Raji (cell line): ENCODE data around the gene PITRM1.

Source experiments
- POLR2A ChIP-seq: IDR thresholded peaks from 2 replicates; pipeline ENCODE4 v1.6.1; 2011; ENCODE audit warnings: low read depth, low read length, control low read depth; ENCODE audit not compliant: insufficient read depth

PITRM1 gene

DNA sequence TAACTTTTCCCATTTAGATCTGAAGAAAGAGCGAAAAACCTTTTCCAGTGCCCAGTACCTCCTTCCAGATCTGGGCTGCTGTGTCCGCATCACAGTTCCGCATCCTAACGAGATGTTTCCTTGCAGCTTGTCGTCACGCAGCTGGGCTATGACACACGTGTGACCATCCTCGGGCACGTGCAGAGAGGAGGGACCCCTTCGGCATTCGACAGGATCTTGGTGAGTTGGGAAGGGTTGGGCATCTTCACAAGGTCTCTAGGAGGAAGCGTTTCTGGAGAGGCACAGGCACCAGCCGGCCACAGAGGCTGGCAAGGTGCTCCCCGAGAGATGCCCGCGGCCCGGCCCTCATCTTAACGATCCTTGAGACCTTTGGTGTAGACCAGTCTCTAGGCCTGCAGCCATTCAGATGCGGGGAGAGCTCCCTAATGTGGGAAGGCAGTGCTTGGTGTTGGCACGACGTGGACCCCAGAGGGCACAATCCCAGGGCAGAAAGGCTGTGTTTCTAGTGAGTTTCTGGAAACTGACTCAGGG, 63.9 kb downstream of the PITRM1 start:
- no peak for TF ChIP-seq POLR2A

DNA sequence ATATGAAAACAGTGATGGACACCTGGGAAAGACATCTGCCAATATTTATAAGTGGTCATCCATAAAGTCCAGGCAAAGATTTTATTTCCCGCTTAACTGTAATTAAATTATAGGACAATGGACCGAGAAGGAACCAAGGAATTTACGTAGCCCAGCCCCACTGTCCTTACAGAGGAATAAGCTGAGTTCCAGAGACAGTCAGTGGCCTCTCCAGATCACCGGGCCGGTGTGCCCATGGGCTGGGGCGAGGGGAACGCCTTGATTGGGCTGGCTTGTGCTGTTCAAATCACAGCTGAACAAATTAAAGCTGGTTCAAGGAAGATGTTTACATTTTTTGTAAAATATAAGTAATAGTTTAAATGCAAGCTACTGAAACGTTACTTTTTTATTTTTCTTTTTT, 64.5 kb downstream of the PITRM1 start:
- TF ChIP-seq POLR2A: no peak

DNA sequence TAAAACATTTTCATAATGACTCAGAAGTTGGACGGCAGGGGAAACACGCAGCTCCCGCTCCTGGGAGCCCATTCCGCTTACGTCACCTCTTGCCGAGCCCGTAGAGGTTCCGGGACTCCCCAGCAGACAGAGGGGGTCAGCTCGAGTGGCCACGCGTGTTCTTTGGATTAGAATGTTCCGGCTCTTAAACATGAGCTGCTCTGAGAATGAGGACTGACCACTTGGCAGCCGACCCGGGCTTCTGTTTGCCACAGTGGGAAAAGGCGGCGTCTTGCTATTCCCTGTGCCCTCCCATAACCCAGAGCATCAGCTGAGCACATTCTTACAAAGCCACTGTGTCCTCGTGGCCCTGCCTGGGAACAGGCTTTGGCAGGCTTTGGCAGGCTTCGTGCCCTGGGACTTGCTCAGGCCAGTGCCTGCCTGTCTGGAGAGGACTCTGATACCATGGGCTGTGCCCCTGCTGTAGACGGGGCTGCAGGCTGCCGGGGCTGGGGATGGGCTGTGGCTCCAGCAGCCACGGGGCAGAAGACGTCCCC, 65.1 kb downstream of the PITRM1 start:
- no peak for TF ChIP-seq POLR2A

DNA sequence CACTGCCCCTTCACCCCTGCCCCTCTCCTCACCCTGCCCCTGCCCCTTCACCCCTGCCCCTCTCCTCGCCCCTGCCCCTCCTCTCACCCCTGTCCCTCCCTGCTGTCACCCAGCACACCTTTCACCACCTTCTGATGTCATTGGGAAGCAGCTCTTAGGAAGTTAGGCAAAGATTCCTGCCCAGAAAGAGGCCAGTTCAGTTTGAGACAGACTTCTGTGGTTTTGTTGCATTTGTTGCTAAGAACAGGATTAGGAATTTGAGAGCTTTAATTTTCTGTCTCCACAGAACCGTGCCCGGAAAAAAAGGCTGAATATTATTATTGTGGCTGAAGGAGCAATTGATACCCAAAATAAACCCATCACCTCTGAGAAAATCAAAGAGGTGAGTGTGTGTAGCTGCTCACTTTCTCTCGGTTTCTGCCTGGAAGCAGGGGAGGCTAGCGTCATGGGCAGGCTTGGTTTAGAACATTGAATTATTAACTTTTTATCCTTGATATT, 65.6 kb downstream of the PITRM1 start:
- TF ChIP-seq POLR2A: no peak

DNA sequence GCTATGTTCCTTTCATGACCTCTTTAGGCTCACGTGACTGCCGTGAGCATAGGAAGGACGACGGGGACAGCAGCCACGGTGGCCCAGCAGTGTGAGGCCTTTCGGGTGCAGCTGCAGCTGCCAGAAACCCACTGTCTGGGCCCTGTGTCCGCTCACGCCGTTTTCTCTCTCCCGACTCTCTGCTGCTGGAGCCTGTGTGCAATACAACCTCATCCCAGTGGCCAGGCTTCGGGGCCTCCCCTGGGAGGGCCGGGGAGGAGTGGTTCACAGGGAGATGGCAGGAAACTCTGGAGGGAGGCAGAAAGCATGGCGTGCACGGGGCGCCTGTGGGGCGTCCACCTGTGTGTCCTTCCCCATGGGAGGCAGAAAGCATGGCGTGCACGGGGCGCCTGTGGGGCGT, 66.7 kb downstream of the PITRM1 start:
- TF ChIP-seq POLR2A: no peak

DNA sequence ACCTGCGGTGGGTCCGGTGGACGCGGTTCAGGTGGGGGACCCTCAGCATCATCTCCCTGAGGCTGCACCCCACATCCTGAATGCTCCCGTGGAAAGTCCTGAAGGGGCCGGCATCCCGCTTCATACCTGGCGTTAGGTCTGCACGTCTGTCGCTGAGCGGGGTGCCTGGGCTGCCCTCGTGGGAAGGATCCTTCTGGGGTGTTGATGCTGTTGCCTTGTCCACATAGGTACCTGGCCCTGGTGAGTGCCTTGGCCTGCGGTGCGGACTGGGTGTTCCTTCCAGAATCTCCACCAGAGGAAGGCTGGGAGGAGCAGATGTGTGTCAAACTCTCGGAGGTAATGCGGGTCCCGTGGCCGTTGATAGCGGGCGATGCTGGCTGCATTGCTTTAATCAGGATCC, 67.4 kb downstream of the PITRM1 start:
- no peak for TF ChIP-seq POLR2A

DNA sequence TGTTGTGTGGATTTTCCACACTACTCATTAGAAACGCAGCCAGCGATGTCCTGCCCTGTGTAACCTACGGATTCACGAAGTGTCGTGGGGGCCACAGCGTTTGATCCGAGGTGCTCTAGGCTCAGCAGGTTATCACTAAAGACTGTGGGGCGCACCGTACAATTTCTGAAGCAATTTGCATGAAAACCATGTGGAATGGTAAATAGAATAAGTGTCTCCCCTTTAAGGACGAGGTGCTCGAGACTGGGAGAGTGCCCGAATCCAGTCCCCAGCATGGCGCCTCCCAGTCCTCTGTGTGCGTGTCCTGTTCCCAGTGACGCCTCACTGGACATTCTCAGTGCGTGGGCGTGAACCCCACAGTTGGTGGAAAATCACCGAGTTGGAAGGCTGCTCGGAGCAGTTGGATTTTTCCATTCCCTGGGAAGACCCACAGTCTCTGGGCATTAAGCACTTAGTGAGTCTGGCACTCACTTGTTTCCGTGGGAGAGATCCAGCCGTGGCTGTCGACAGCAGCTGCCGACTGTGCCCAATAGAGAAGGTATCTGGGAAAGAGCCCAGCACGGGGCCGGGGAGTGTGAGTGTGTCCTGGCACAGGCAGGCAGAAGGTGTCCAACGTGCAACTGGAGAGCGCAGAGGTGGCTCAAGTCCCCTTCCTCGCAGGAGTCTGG, 68.2 kb downstream of the PITRM1 start:
- TF ChIP-seq POLR2A: no peak

DNA sequence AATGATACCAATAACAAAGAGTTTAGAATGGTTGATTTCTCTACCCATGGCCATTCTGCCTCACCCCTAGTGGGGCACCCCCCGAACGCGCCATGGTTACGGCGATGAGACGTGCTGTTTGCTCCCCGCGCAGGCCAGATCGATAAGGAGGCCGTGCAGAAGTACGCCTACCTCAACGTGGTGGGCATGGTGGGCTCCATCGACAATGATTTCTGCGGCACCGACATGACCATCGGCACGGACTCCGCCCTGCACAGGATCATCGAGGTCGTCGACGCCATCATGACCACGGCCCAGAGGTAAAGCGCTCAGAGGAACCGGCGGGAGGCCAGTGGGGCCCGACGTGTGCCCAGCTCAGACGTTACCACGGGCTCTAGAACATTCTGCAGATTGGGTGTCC, 68.9 kb downstream of the PITRM1 start:
- TF ChIP-seq POLR2A: no peak

DNA sequence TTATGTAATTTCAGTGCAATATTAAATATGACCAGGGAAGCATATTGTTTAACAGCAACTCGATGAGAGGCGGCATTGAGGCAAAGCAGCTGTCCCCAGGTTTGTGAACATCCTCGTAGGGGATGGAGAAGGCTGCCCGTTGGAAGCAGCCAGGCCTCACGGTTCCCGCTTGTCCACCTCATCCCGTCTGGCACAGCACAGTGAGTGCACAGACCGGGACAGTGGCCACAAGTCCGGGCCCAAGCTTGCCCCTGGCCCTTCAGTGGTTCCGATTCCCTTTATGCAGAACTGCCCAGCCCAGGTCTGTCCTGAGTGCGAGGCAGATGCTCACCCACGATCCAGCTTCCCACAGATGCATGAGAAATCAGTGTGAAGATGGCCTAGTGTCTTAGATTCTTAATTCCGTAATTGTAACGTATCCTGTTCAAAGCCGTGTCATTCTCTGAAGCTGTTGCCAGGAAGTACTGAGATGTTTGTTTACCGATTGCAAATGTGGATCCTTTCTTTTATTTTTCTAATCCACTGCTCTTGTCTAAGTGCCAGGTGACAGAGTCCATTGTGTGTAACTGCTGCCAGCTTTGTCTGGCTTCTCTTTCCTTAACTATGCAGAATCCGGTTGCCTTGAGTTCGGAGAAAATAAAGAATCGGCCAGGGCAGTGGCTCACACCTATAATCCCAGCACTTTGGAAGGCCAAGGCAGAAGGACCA, 69.7 kb downstream of the PITRM1 start:
- no peak for TF ChIP-seq POLR2A

DNA sequence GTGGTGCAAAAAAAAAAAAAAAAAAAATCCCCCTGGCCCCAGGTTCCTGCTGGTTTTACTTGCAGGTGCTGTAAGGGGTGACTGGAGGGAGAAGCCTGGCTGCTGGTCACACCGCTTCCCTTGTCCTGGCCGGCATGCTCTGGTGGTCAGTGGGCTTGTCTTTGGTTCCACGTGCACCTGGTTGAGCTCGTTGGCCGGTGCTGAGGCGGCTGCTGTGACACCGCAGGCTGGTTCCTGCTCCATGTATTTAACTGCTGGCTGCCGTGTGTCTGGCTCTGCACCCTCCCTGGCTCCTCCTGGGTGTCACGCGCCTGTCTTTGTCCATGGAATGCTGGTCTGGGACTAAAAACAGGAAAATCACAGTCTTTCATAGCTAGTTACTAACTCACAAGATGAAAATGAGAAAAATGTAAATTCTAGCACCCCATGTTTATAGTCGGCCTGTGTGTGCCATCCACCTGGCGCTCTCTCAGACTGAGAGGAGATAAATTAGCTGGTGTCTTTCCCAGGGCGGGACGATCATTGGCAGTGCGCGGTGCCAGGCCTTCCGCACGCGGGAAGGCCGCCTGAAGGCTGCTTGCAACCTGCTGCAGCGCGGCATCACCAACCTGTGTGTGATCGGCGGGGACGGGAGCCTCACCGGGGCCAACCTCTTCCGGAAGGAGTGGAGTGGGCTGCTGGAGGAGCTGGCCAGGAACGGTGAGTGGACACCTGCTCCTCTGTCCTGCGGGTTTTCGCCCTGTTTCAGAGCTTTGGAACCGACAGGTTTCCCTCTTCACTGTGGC, 71.5 kb downstream of the PITRM1 start:
- no peak for TF ChIP-seq POLR2A

DNA sequence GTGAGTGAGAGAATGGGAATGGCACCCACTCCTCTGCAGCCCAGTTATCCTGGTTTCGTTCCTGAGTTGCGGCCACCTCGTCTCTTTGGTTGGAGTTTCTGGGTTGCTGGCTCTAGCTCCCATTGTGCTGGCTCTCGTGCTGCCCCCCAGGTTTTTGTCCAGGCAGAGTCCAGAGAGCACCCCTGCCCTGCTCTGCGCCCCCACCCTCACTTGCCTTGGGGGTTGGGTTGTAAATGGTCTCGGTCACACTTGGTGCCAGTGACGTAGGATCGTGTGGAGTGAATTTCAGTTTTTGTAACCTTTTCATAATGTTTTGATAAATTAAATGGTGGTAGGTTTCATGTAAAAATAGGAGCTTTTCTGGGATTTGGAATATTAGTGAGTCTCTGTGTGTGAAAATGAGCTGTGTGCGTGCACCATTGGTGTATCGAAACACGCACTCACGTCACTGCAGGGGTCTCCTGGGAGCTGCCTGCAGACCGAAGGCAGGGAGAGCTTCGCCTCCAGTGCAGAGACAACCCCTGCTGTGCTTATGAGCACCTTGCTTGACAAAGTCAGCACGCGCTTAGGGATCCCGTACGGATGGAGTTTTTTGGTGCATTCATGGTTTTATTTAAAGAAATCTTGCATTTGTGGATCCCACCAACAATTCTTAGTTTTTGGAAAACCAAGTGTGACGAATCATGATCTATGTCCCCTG, 72.3 kb downstream of the PITRM1 start:
- TF ChIP-seq POLR2A: no peak

DNA sequence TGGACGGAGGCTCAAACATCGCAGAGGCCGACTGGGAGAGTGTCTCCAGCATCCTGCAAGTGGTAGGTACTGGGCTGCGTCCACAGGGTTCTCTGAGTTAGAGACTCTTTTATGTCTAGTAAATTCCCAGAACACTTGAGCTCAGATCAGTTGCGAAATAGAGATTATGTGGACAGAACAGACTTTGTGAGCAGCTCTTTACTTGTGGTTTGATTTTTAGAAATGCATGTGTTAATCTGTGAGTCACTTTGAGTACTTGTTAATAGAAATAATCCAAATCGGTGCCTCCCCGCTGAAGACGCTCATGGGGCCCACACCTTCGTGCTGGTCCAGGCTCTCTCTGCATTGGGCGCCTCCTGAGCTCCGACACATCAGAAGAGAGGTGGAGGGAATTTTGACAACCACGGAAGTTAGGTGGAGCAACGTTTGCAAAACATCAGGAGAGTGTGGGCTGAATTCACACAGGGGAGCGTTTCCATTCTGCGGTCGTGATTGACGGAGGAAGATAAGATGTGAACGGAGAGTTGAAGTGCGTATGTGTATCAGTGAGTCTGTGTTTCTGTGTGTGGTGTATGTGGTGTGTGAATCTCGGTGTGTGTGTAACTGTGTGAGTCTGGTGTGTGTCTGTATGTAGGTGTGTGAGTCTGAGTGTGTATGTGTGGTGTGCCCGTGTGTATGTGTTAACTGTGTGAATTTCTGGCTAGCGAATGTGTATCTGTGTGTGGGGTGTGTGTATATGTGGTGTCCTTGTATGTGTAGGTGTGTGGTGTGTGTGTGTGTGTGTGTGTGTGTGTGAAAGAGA, 73.1 kb downstream of the PITRM1 start:
- TF ChIP-seq POLR2A: no peak

DNA sequence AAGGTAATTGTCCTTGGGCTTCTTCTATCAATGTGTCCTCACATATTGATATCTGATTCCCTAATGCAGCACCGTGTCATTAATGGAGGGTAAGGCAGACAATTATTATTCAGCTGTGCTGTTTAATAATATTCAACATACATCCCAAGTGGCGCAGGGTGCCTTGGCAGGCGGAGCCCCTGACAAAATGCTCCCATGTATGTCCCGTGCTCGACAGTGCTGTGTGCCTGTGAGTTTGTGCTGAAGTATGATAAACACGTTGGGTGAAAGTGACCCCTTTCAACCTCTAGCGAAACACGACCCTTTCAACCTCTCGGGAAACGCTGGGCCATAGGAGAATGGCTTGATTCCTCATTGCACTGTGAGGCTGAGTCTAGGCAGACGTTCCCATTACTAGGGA, 73.9 kb downstream of the PITRM1 start:
- no peak for TF ChIP-seq POLR2A

DNA sequence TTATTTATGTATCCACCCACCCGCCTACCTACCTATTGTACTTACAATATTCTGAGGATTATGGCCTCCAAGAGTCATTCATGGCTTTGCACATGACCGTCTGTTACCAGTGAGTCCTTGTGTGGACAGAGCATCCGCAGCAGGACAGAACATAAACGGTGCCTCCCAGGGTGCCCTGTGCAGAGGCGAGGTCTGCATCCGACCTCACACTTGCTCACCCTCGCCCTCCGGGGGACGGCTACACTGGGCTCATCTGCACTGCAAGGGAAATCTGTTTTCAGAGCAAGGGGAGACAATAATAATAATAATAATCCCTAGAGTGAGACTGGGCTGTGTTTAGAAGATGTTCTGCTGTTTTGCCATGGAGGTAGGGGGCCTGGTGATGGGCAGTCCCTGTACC, 75.4 kb downstream of the PITRM1 start:
- TF ChIP-seq POLR2A: no peak
